HepG2 (cell line): ENCODE measurements around the gene WNT3. TPM values are rescaled to one million over a fixed set of nuclear protein-coding genes. Genes with fewer than 3 reads are reported as not detected.

Experiments used
- ATAC-seq: fragments of 200-7000 bp; cut with Tn5 transposase; 3 replicates; pipeline ENCODE4 v1.9.1; 2020; ENCODE audit warnings: mild to moderate bottlenecking, moderate library complexity
- BruUV-seq: library from RNA; stranded (reverse); fragments of 400-500 nt; replicated peaks from 2 replicates; lab custom pipeline; 2021; lab: Mats Ljungman, UMichigan
- CTCF ChIA-PET: fragments of 300-600 bp; formaldehyde crosslinking; extraction: SDS; loops from one replicate; lab custom pipeline; 2021; ENCODE audit warnings: low total read pairs, inconsistent platforms, low intra/inter-chr PET ratio; lab: Yijun Ruan, JAX
- POLR2A ChIA-PET: fragments of 350-600 bp; sonication (Branson Sonifier 250); formaldehyde crosslinking; loops from one replicate; lab custom pipeline; 2020; ENCODE audit warnings: antibody characterized with exemption, inconsistent platforms; lab: Yijun Ruan, JAX
- DNase-seq: peaks from one replicate; pipeline ENCODE4 v3.0.0-alpha.2; 2015; ENCODE audit warnings: low spot score
- FAIRE-seq: peaks from 3 replicates; lab custom pipeline; 2011; peaks lifted over from hg19 to GRCh38; lab: Jason Lieb, UNC
- H2AFZ ChIP-seq: one replicate; pipeline ENCODE4 v1.6.1; 2011; ENCODE audit warnings: low read length, inconsistent platforms
- H3K27ac ChIP-seq: fragments of 300-600 bp; 3 replicates; pipeline ENCODE4 v1.8.0; 2011; ENCODE audit warnings: mixed run types, mild to moderate bottlenecking, mixed read lengths, low read length, inconsistent platforms; ENCODE audit not compliant: insufficient read depth; ENCODE audit errors: extremely low read length
- H3K27me3 ChIP-seq, 2 experiments: fragments of 200-600 bp in 1 of 2; 2 replicates in 1 of 2; 3 replicates in 1 of 2; pipeline versions ENCODE4 v1.6.0 to v1.8.0; 2011; ENCODE audit warnings: low read length in 2 of 2, mild to moderate bottlenecking in 2 of 2, moderate library complexity in 2 of 2, inconsistent platforms in 1 of 2; ENCODE audit not compliant: insufficient read depth in 2 of 2, control insufficient read depth in 1 of 2
- H3K36me3 ChIP-seq, 2 experiments: fragments of 200-600 bp in 1 of 2; replicated peaks in 1 of 2; 2 replicates in 1 of 2; 3 replicates in 1 of 2; pipeline versions ENCODE4 v1.5.1 to v1.8.0; 2011; ENCODE audit warnings: low read length in 2 of 2, inconsistent platforms in 1 of 2; ENCODE audit not compliant: insufficient read depth in 2 of 2, control insufficient read depth in 1 of 2
- H3K4me1 ChIP-seq: 2 replicates; pipeline ENCODE4 v1.5.1; 2012; ENCODE audit warnings: low read length, inconsistent platforms; ENCODE audit not compliant: insufficient read depth
- H3K4me2 ChIP-seq: 2 replicates; pipeline ENCODE4 v1.6.0; 2011; ENCODE audit warnings: low read depth, low read length, inconsistent platforms
- H3K4me3 ChIP-seq, 3 experiments: fragments of 200-600 bp in 1 of 3; sonication (generic), shearing (Covaris generic) in 1 of 3; replicated peaks in 1 of 3; 2 replicates each; pipeline ENCODE4 v1.5.1; 2011 to 2016; ENCODE audit warnings: low read length in 3 of 3, inconsistent platforms in 2 of 3, low read depth in 2 of 3, mild to moderate bottlenecking in 2 of 3, control low read depth in 1 of 3, mixed read lengths in 1 of 3; ENCODE audit not compliant: insufficient read depth in 1 of 3
- H3K79me2 ChIP-seq: one replicate; pipeline ENCODE4 v1.6.1; 2011; ENCODE audit warnings: low read length, inconsistent platforms; ENCODE audit not compliant: insufficient read depth
- H3K9ac ChIP-seq: 2 replicates; pipeline ENCODE4 v1.6.0; 2011; ENCODE audit warnings: mild to moderate bottlenecking, low read depth, low read length, inconsistent platforms; ENCODE audit not compliant: insufficient read depth
- H3K9me3 ChIP-seq: 2 replicates; pipeline ENCODE4 v1.5.1; 2012; ENCODE audit warnings: mild to moderate bottlenecking, low read length
- H4K20me1 ChIP-seq: 2 replicates; pipeline ENCODE4 v1.6.0; 2011; ENCODE audit warnings: inconsistent platforms, mild to moderate bottlenecking, low read length, moderate library complexity; ENCODE audit not compliant: insufficient read depth
- AGO1 ChIP-seq: fragments of 200-400 bp; formaldehyde crosslinking; IDR thresholded peaks from 2 replicates; pipeline ENCODE4 v1.6.1; 2017; ENCODE audit warnings: mild to moderate bottlenecking, low read depth, low read length, moderate library complexity; ENCODE audit not compliant: poor library complexity, severe bottlenecking
- ETV5 ChIP-seq: IDR thresholded peaks from 2 replicates; pipeline ENCODE4 v1.6.1; 2018; ENCODE audit warnings: missing biosample characterization, missing genetic modification reagents, inconsistent platforms, borderline replicate concordance
- POLR2A ChIP-seq, 2 experiments: IDR thresholded peaks; 2 replicates each; pipeline ENCODE4 v1.6.1; 2011; ENCODE audit warnings: low read depth in 2 of 2, low read length in 2 of 2, mild to moderate bottlenecking in 1 of 2, moderate library complexity in 1 of 2; ENCODE audit not compliant: insufficient read depth in 1 of 2
- ZNF740 ChIP-seq: sonication (generic); formaldehyde crosslinking; IDR thresholded peaks from 2 replicates; pipeline ENCODE4 v1.4.0; 2020; ENCODE audit warnings: missing genetic modification reagents
- WGBS: methylation state at CpG from one replicate; pipeline ENCODE4 v1.1.6; 2017; ENCODE audit warnings: low lambda C conversion rate; 5-methylcytosine and 5-hydroxymethylcytosine counted together
- in situ Hi-C: cut with HindIII; loops from 2 replicates; pipeline ENCODE4 v1.10.0; 2017; ENCODE audit warnings: low pct_unique_long_range_greater_than_20kb; ENCODE audit not compliant: extremely low pct_ligation_motif_present
- intact Hi-C: fragments of 100-400 bp; cut with micrococcal nuclease; formaldehyde crosslinking; loops from one replicate; pipeline ENCODE4 v1.10.0; 2022; ENCODE audit not compliant: unreplicated experiment
- polyA plus RNA-seq, 8 experiments: library from polyadenylated mRNA; depleted of rRNA in 3 of 8; stranded (reverse) in 7 of 8; unstranded in 1 of 8; fragments of >200 nt; fragmentation: Illumina TruSeq in 4 of 8; extraction: Trizol in 4 of 8; gene quantifications; 2 replicates each; pipeline versions ENCODE4 v1.2.1 to v1.2.3, GENCODE V29; 2011 to 2016; ENCODE audit warnings: low read depth in 4 of 8, missing spikeins in 1 of 8, mixed read lengths in 1 of 8; ENCODE audit not compliant: insufficient read depth in 1 of 8
- total RNA-seq, 5 experiments: library from RNA; depleted of rRNA; stranded (reverse); fragments of >200 nt; fragmentation: Illumina TruSeq; extraction: Trizol; gene quantifications; 2 replicates each; pipeline ENCODE4 v1.2.3, GENCODE V29; 2016; ENCODE audit warnings: low read depth in 1 of 5
- TF ChIP-seq, protein P1 (sequence below), 2 experiments: IDR thresholded peaks; 2 replicates each; pipeline ENCODE4 v1.6.1; 2011 to 2012; ENCODE audit warnings: low read length in 2 of 2, borderline replicate concordance in 1 of 2, low read depth in 1 of 2, mild to moderate bottlenecking in 1 of 2, moderate library complexity in 1 of 2

The WNT3 gene
- total and polyA plus RNA-seq, 2 of the 13 experiments (the other 11 are each of a cell fraction or from before 2014, with no cell fraction given), result 8.5 to 10.3 TPM

- DNase-seq (no peak), ATAC-seq (no peak), FAIRE-seq (no peak)
- Histone ChIP-seq H3K4me1 (peaks cover 19% of the 10 kb centered on the region), H3K27ac (no peak overlapping the region), H3K27me3 (peaks cover 7 to 61% of the 10 kb centered on the region in 2 experiments), H3K4me2 (no peak overlapping the region), H2AFZ (no peak overlapping the region), H3K79me2 (no peaks in the 10 kb centered on the region), H3K36me3 (no peaks in the 10 kb centered on the region), H4K20me1 (no peaks in the 10 kb centered on the region), H3K4me3 (no peak overlapping the region), H3K9me3 (no peaks in the 10 kb centered on the region), H3K9ac (no peak overlapping the region)
- ChIA-PET CTCF (no interaction called here), POLR2A (no interaction called here)
- WGBS, result 34% methylated on average over 7 of the region's 7 CpGs
- intact Hi-C loops, result no loop called here
- TF ChIP-seq ETV5 (CRISPR knock-in tag) (no peak), POLR2A (IDR thresholded peaks at IDR 0.05; ENCODE audit: insufficient read depth in 1 of 2, low read depth in 2 of 2, low read length in 2 of 2) (no peak), ZNF740 (CRISPR knock-in tag) (no peak), AGO1 (no peak)
- TF ChIP-seq, protein P1, sequence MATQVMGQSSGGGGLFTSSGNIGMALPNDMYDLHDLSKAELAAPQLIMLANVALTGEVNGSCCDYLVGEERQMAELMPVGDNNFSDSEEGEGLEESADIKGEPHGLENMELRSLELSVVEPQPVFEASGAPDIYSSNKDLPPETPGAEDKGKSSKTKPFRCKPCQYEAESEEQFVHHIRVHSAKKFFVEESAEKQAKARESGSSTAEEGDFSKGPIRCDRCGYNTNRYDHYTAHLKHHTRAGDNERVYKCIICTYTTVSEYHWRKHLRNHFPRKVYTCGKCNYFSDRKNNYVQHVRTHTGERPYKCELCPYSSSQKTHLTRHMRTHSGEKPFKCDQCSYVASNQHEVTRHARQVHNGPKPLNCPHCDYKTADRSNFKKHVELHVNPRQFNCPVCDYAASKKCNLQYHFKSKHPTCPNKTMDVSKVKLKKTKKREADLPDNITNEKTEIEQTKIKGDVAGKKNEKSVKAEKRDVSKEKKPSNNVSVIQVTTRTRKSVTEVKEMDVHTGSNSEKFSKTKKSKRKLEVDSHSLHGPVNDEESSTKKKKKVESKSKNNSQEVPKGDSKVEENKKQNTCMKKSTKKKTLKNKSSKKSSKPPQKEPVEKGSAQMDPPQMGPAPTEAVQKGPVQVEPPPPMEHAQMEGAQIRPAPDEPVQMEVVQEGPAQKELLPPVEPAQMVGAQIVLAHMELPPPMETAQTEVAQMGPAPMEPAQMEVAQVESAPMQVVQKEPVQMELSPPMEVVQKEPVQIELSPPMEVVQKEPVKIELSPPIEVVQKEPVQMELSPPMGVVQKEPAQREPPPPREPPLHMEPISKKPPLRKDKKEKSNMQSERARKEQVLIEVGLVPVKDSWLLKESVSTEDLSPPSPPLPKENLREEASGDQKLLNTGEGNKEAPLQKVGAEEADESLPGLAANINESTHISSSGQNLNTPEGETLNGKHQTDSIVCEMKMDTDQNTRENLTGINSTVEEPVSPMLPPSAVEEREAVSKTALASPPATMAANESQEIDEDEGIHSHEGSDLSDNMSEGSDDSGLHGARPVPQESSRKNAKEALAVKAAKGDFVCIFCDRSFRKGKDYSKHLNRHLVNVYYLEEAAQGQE (IDR thresholded peaks at IDR 0.05; ENCODE audit: borderline replicate concordance in 1 of 2, low read depth in 1 of 2, low read length in 2 of 2), result no peak
- in situ Hi-C loops, result no loop called here
- no TSS peak for BruUV-seq
These were observed 22.0 kb downstream of the WNT3 start for GRCh38 chr17:46796524-46796923.
